HEK293T (cell line): Measurements from ENCODE around the gene PLS3.

Source experiments
- CTCF ChIA-PET: fragments of 350-600 bp; formaldehyde crosslinking; extraction: SDS; loops from one replicate; lab custom pipeline; 2021; ENCODE audit warnings: antibody characterized with exemption, inconsistent platforms; lab: Yijun Ruan, JAX
- POLR2A ChIA-PET: fragments of 350-600 bp; formaldehyde crosslinking; extraction: SDS; loops from one replicate; lab custom pipeline; 2020; ENCODE audit warnings: antibody characterized with exemption, inconsistent platforms; lab: Yijun Ruan, JAX
- DNase-seq: peaks from one replicate; pipeline ENCODE4 v3.0.0; 2012; ENCODE audit warnings: mixed read lengths; ENCODE audit errors: extremely low spot score
- ARNT ChIP-seq: fragments of 450-650 bp; IDR thresholded peaks from 2 replicates; pipeline ENCODE4 v1.6.1; 2017; ENCODE audit warnings: mild to moderate bottlenecking
- BHLHE40 ChIP-seq: fragments of 450-650 bp; IDR thresholded peaks from 2 replicates; pipeline ENCODE4 v1.6.1; 2016; ENCODE audit warnings: mild to moderate bottlenecking, moderate library complexity, borderline replicate concordance
- CTBP1 ChIP-seq: fragments of 450-650 bp; IDR thresholded peaks from 2 replicates; pipeline ENCODE4 v1.6.1; 2016; ENCODE audit warnings: borderline replicate concordance
- ELF4 ChIP-seq: fragments of 450-650 bp; IDR thresholded peaks from 2 replicates; pipeline ENCODE4 v1.6.1; 2017; ENCODE audit warnings: antibody characterized with exemption
- FOXA1 ChIP-seq: fragments of 450-650 bp; IDR thresholded peaks from 2 replicates; pipeline ENCODE4 v1.6.1; 2016; ENCODE audit warnings: mild to moderate bottlenecking
- FOXK2 ChIP-seq: fragments of 450-650 bp; IDR thresholded peaks from 2 replicates; pipeline ENCODE4 v1.6.1; 2016; ENCODE audit warnings: mild to moderate bottlenecking
- FOXM1 ChIP-seq: fragments of 450-650 bp; IDR thresholded peaks from 2 replicates; pipeline ENCODE4 v1.6.1; 2017; ENCODE audit warnings: mild to moderate bottlenecking, borderline replicate concordance
- HDGF ChIP-seq: fragments of 450-650 bp; IDR thresholded peaks from 2 replicates; pipeline ENCODE4 v1.6.1; 2017; ENCODE audit warnings: antibody characterized with exemption, borderline replicate concordance
- L3MBTL2 ChIP-seq: fragments of 450-650 bp; conservative IDR thresholded peaks from 2 replicates; pipeline ENCODE4 v1.6.1; 2016; ENCODE audit warnings: mild to moderate bottlenecking
- LEF1 ChIP-seq: fragments of 450-650 bp; IDR thresholded peaks from 2 replicates; pipeline ENCODE4 v1.6.1; 2017; ENCODE audit warnings: mild to moderate bottlenecking, borderline replicate concordance
- NFRKB ChIP-seq: fragments of 450-650 bp; IDR thresholded peaks from 2 replicates; pipeline ENCODE4 v1.6.1; 2016; ENCODE audit warnings: mild to moderate bottlenecking, moderate library complexity
- SP1 ChIP-seq: fragments of 450-650 bp; IDR thresholded peaks from 2 replicates; pipeline ENCODE4 v1.6.1; 2017
- SUZ12 ChIP-seq: fragments of 450-650 bp; IDR thresholded peaks from 2 replicates; pipeline ENCODE4 v1.6.1; 2016; ENCODE audit warnings: mild to moderate bottlenecking
- TARDBP ChIP-seq: fragments of 450-650 bp; IDR thresholded peaks from 2 replicates; pipeline ENCODE4 v1.6.1; 2016
- ZNF384 ChIP-seq: fragments of 450-650 bp; IDR thresholded peaks from 2 replicates; pipeline ENCODE4 v1.6.1; 2016
- TF ChIP-seq, protein P1 (sequence below): fragments of 450-650 bp; IDR thresholded peaks from 2 replicates; pipeline ENCODE4 v1.6.1; 2016

The PLS3 gene

DNA sequence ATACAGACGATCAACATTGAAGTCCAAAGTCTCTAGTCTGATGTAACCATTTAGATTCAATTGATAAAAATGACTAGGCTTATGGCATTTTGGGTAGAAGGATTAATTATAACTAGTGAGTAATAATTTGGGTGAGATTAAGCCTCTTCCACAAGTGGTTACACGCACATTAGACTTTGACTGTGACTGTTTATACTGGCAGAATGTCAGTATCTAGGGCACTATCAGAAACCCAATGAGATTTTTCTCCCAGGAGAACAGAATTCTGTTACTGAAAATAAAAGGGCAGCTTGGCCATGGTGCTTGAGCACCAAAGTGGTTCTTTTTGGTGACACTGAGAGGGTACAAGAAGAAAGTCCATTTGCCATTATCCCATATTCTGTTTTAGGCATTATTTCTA, 3.3 kb downstream of the PLS3 start:
- POLR2A ChIA-PET = interaction anchor here (0.7 to 1.3 kb wide), 2 partner anchors 8 to 15 kb away, joined by 3 read pairs; no protein-coding TSS in a partner anchor
- TF ChIP-seq NFRKB = no peak
- CTCF ChIA-PET = interaction anchor here (0.6 kb wide), 1 partner anchor 289 kb away, joined by 4 read pairs; no protein-coding TSS in a partner anchor
- DNase-seq = no peak

DNA sequence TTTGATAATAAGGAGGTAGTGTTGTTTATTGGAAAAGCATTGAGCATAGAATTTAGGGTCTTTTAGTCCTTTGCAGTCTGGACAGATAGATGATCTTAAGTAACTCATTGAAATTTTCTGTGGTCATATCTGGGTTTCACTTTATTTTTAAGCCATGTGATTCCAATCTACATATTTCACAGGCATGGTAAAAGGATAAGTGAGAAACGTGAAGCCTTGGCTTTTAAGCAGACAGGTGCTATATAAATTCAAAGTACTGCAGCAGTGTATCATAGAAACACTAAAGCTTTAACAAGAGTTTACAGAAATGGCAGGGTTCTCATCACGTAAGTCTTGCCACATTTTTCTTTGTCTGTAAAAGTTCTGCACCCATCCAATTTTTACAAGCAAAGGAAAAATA, 4.9 kb downstream of the PLS3 start:
- TF ChIP-seq CTBP1 = no peak
- no peak for TF ChIP-seq LEF1
- TF ChIP-seq BHLHE40 = no peak
- TF ChIP-seq ZNF384 = no peak
- no peak for TF ChIP-seq FOXA1
- no peak for TF ChIP-seq ARNT
- TF ChIP-seq ELF4 = no peak
- TF ChIP-seq, protein P1, sequence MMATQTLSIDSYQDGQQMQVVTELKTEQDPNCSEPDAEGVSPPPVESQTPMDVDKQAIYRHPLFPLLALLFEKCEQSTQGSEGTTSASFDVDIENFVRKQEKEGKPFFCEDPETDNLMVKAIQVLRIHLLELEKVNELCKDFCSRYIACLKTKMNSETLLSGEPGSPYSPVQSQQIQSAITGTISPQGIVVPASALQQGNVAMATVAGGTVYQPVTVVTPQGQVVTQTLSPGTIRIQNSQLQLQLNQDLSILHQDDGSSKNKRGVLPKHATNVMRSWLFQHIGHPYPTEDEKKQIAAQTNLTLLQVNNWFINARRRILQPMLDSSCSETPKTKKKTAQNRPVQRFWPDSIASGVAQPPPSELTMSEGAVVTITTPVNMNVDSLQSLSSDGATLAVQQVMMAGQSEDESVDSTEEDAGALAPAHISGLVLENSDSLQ = no peak
- no peak for TF ChIP-seq FOXM1
- no peak for TF ChIP-seq SUZ12
- no peak for TF ChIP-seq HDGF
- no peak for TF ChIP-seq FOXK2
- TF ChIP-seq TARDBP = no peak
- TF ChIP-seq SP1 = no peak
- TF ChIP-seq NFRKB = no peak
- TF ChIP-seq L3MBTL2 = no peak
- ChIA-PET POLR2A (no interaction called here), CTCF (no interaction called here)
- DNase-seq = no peak

DNA sequence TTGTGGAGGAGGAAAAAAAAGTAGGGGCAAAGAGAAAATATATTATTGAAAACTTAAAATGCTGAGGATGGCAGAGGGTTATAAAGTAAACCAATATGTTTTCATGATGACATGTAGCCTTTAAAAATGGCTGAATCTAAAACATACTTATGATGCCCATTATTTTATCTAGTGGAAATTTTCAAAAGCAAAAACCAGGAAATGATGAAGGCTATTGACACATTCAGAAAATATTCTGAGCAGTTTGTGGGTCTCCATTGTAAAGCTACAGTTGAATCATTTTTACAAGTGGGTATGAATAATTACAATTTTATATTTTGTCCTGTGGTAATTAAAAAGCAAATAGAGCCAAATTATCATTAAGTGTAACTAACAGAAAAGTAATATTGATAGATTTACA, 10.7 kb downstream of the PLS3 start:
- ChIA-PET POLR2A (no interaction called here), CTCF (no interaction called here)
- DNase-seq = no peak
- TF ChIP-seq, protein P1 = no peak
- TF ChIP-seq SUZ12 = no peak
- no peak for TF ChIP-seq LEF1
- TF ChIP-seq HDGF = no peak
- TF ChIP-seq FOXM1 = no peak
- TF ChIP-seq ARNT = no peak
- TF ChIP-seq CTBP1 = no peak
- TF ChIP-seq ZNF384 = no peak
- TF ChIP-seq FOXA1 = no peak
- no peak for TF ChIP-seq NFRKB
- no peak for TF ChIP-seq L3MBTL2
- no peak for TF ChIP-seq TARDBP

DNA sequence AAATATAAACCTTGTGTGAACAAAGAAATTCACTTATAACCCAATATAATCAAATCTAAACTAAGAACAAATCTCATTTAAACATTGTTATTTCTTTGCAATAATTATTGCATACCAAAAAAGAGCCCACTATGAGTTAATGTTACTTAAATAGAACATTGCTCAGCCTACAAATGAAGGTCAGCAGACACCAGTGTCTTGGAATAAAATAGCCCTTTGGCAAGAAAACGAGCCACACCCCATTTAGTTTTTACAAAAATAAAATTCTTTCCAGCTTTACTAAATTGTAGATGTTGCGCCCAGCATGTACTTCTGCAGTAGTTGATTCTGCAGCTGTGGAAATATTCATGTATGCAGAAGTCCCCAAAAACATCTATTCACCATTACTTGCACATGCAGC, 12.2 kb downstream of the PLS3 start:
- CTCF ChIA-PET = no interaction called here
- DNase-seq = no peak
- TF ChIP-seq SP1 (no peak), L3MBTL2 (no peak), FOXM1 (no peak)
- POLR2A ChIA-PET = no interaction called here

DNA sequence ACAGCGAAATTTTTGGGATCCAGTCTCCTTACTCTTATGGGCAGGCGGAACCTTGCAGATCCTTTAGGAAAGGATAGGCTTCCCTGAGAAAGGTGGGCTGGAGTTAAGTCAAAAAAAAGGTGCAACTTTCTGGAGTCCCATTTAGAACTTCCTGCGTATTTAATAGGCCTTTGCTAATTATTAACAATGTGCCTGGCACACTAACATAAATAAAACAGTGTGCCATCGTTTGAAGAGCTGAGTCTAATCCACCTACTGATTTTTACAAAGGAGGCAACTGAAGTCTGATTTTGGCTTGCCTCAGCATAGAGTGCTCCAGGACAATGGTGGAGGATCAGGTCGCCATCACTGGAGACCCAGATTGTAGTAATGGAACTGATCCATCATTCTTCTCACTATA, 15.7 kb downstream of the PLS3 start:
- CTCF ChIA-PET = no interaction called here
- no peak for TF ChIP-seq FOXK2
- no peak for TF ChIP-seq HDGF
- TF ChIP-seq CTBP1 = no peak
- TF ChIP-seq FOXA1 = no peak
- no peak for TF ChIP-seq ARNT
- no peak for TF ChIP-seq NFRKB
- TF ChIP-seq ELF4 = no peak
- no peak for TF ChIP-seq SUZ12
- TF ChIP-seq BHLHE40 = no peak
- TF ChIP-seq FOXM1 = no peak
- no peak for TF ChIP-seq TARDBP
- TF ChIP-seq LEF1 = no peak
- no peak for TF ChIP-seq SP1
- no peak for TF ChIP-seq L3MBTL2
- TF ChIP-seq ZNF384 = no peak
- TF ChIP-seq, protein P1 = no peak
- no peak for DNase-seq
- POLR2A ChIA-PET = no interaction called here

DNA sequence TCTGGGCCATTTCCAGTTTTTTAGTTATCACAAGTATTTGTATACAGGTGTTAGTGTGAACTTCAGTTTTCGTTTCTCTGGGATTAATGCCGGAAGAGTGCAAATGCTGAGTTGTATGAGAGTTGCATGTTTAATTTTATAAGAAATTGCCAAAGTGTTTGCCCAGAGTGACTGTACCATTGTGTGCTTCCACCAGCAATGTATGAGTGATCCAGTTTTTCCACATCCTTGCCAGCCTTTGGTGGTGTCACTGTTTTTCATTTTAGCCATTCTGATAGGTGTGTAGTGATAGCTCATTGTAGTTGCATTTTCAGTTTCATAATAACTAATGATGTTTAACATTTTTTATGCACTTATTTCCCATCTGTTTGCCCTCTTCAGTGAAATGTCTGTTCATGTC, 18.4 kb downstream of the PLS3 start:
- TF ChIP-seq ARNT (no peak), BHLHE40 (no peak), TARDBP (no peak), LEF1 (no peak), HDGF (no peak), L3MBTL2 (no peak), SUZ12 (no peak), NFRKB (no peak), ZNF384 (no peak), FOXM1 (no peak), FOXA1 (no peak), FOXK2 (no peak), SP1 (no peak), ELF4 (no peak), CTBP1 (no peak)
- TF ChIP-seq, protein P1 = no peak
- ChIA-PET CTCF (no interaction called here), POLR2A (interaction anchor here (1.3 to 1.4 kb wide), 2 partner anchors 15 to 18 kb away, joined by 3 to 4 read pairs; partner anchors contain the start of gene PLS3)
- no peak for DNase-seq
